ENCODE data around the gene QSER1. TPM values are rescaled to one million over a fixed set of nuclear protein-coding genes. Genes with fewer than 3 reads are reported as not detected.

The QSER1 gene
- total RNA-seq, 1 experiment from 2014 or later, result 48.0 TPM

- Histone ChIP-seq H3K27me3 (ENCODE audit: insufficient read depth, low read length) (no peaks in the 10 kb centered on the region), H3K79me2 (ENCODE audit: insufficient read depth, low read length) (peaks cover 63% of the 10 kb centered on the region), H3K9ac (ENCODE audit: low read length) (no peak overlapping the region), H4K20me1 (ENCODE audit: insufficient read depth) (no peaks in the 10 kb centered on the region; the same call in 1 of the 2 replicates), H3K27ac (ENCODE audit: low read depth, low read length) (no peak overlapping the region), H3K9me3 (ENCODE audit: control insufficient read depth in 1 of 2, insufficient read depth in 1 of 2, low read depth in 1 of 2, low read length in 2 of 2) (no peaks in the 10 kb centered on the region), H3K9me2 (ENCODE audit: insufficient read depth) (no peaks in the 10 kb centered on the region), H2AFZ (ENCODE audit: low read depth, low read length, poor library complexity, severe bottlenecking) (no peak overlapping the region), H3K4me1 (ENCODE audit: control insufficient read depth in 1 of 2, insufficient read depth in 2 of 2, low read length in 2 of 2) (no peaks in the 10 kb centered on the region), H3K4me3 (replicated peaks in 1 of 2; ENCODE audit: low read depth in 1 of 2, low read length in 2 of 2) (no peak overlapping the region), H3K36me3 (ENCODE audit: control insufficient read depth in 1 of 2, insufficient read depth in 2 of 2, low read length in 2 of 2) (peaks cover 13 to 16% of the 10 kb centered on the region in 2 experiments; a peak in 3 of 4 replicates), H3K4me2 (ENCODE audit: low read length) (no peak overlapping the region)
- no peak for TF ChIP-seq ZBTB33 (IDR thresholded peaks at IDR 0.05; ENCODE audit: extremely low read depth, insufficient replicate concordance, low read length)
- TF ChIP-seq ZFX (IDR thresholded peaks at IDR 0.05), result no peak
- TF ChIP-seq POLR2A (IDR thresholded peaks at IDR 0.05; ENCODE audit: borderline replicate concordance, extremely low read depth, insufficient read depth, insufficient read length), result no peak
- TF ChIP-seq JUND (IDR thresholded peaks at IDR 0.05), result no peak
- TF ChIP-seq FOSL1 (IDR thresholded peaks at IDR 0.05; ENCODE audit: low read depth), result no peak
- no peak for TF ChIP-seq CTCF (IDR thresholded peaks at IDR 0.05 in 2 of 3, conservative IDR thresholded peaks at IDR 0.05 in 1 of 3; ENCODE audit: borderline replicate concordance in 1 of 3, insufficient read depth in 1 of 3, low read depth in 2 of 3, low read length in 2 of 3)
- TF ChIP-seq CBX3 (IDR thresholded peaks at IDR 0.05; ENCODE audit: low read depth), result no peak
- intact Hi-C loops (cut with micrococcal nuclease), result no loop called here
- ATAC-seq, result no peak
- ChIA-PET POLR2A (no interaction called here), CTCF (no interaction called here), RAD21 (ENCODE audit: low non-redundant PET in 1 of 2, low total read pairs in 2 of 2, uncharacterized antibody in 2 of 2, unreplicated experiment in 2 of 2) (no interaction called here)
- BruUV-seq (replicated peaks), result no TSS peak
- no peak for DNase-seq (ENCODE audit: low read depth, low spot score)
Observed at GRCh38 chr11:32939046-32939445, 46.4 kb downstream of the QSER1 start.
